HepG2 (cell line): ENCODE data around the gene TAF3. TPM values are rescaled to one million over a fixed set of nuclear protein-coding genes. Genes with fewer than 3 reads are reported as not detected.
A peak's percentile ranks its signal among the peaks of the same experiment; 100 is the strongest.

Experiments used
- ARHGAP35 ChIP-seq: sonication (generic); formaldehyde crosslinking; IDR thresholded peaks from 2 replicates; pipeline ENCODE4 v1.9.0; 2022; ENCODE audit warnings: mild to moderate bottlenecking, inconsistent platforms, moderate library complexity, missing genetic modification reagents, borderline replicate concordance
- BRD4 ChIP-seq: sonication (generic); formaldehyde crosslinking; IDR thresholded peaks from 2 replicates; pipeline ENCODE4 v1.4.0; 2020; ENCODE audit warnings: missing genetic modification reagents
- DMTF1 ChIP-seq: sonication (generic); formaldehyde crosslinking; IDR thresholded peaks from 2 replicates; pipeline ENCODE4 v1.4.0; 2020; ENCODE audit warnings: mild to moderate bottlenecking, missing genetic modification reagents
- DPF2 ChIP-seq: sonication (generic); formaldehyde crosslinking; IDR thresholded peaks from 2 replicates; pipeline ENCODE4 v1.4.0; 2020; ENCODE audit warnings: mild to moderate bottlenecking, low read depth, missing genetic modification reagents, borderline replicate concordance
- HMGA1 ChIP-seq: sonication (generic); formaldehyde crosslinking; conservative IDR thresholded peaks from 2 replicates; pipeline ENCODE4 v1.4.0; 2020; ENCODE audit warnings: missing genetic modification reagents
- HNF4A ChIP-seq: sonication (generic); formaldehyde crosslinking; IDR thresholded peaks from 2 replicates; pipeline ENCODE4 v1.4.0; 2020; ENCODE audit warnings: missing genetic modification reagents
- KIAA2018 ChIP-seq: sonication (generic); formaldehyde crosslinking; IDR thresholded peaks from 2 replicates; pipeline ENCODE4 v1.5.0; 2020; ENCODE audit warnings: mild to moderate bottlenecking, missing genetic modification reagents, borderline replicate concordance
- KLF12 ChIP-seq: sonication (generic); formaldehyde crosslinking; IDR thresholded peaks from 2 replicates; pipeline ENCODE4 v1.4.0; 2020; ENCODE audit warnings: missing genetic modification reagents, borderline replicate concordance
- ZIK1 ChIP-seq: sonication (generic); formaldehyde crosslinking; IDR thresholded peaks from 2 replicates; pipeline ENCODE4 v1.5.0; 2020; ENCODE audit warnings: mild to moderate bottlenecking, low read depth, missing genetic modification reagents, borderline replicate concordance
- ZNF430 ChIP-seq: sonication (generic); formaldehyde crosslinking; IDR thresholded peaks from 2 replicates; pipeline ENCODE4 v1.9.0; 2021; ENCODE audit warnings: mild to moderate bottlenecking, missing genetic modification reagents
- ZNF572 ChIP-seq: sonication (generic); formaldehyde crosslinking; IDR thresholded peaks from 2 replicates; pipeline ENCODE4 v1.5.1; 2020; ENCODE audit warnings: mild to moderate bottlenecking, missing genetic modification reagents
- polyA plus RNA-seq, 8 experiments: library from polyadenylated mRNA; depleted of rRNA in 3 of 8; stranded (reverse) in 7 of 8; unstranded in 1 of 8; fragments of >200 nt; fragmentation: Illumina TruSeq in 4 of 8; extraction: Trizol in 4 of 8; gene quantifications; 2 replicates each; pipeline versions ENCODE4 v1.2.1 to v1.2.3, GENCODE V29; 2011 to 2016; ENCODE audit warnings: low read depth in 4 of 8, missing spikeins in 1 of 8, mixed read lengths in 1 of 8; ENCODE audit not compliant: insufficient read depth in 1 of 8
- total RNA-seq, 5 experiments: library from RNA; depleted of rRNA; stranded (reverse); fragments of >200 nt; fragmentation: Illumina TruSeq; extraction: Trizol; gene quantifications; 2 replicates each; pipeline ENCODE4 v1.2.3, GENCODE V29; 2016; ENCODE audit warnings: low read depth in 1 of 5
- TF ChIP-seq, protein P1 (sequence below): sonication (generic); formaldehyde crosslinking; IDR thresholded peaks from 2 replicates; pipeline ENCODE4 v1.5.1; 2020; ENCODE audit warnings: mild to moderate bottlenecking, moderate library complexity, missing genetic modification reagents
- TF ChIP-seq, protein P2 (sequence below): sonication (generic); formaldehyde crosslinking; IDR thresholded peaks from 2 replicates; pipeline ENCODE4 v1.5.1; 2020; ENCODE audit warnings: missing genetic modification reagents, mild to moderate bottlenecking, borderline replicate concordance

The TAF3 gene
- total and polyA plus RNA-seq, 2 of the 13 experiments (the other 11 are each of a cell fraction or from before 2014, with no cell fraction given), result 1.7 to 2.9 TPM

GRCh38 chr10:7818295-7819120, at the start of gene TAF3 (continued):
- TF ChIP-seq KIAA2018 (CRISPR knock-in tag), result 0 out of 2 replicates have a peak, but pooled peaks have one; percentile 38
- no peak for TF ChIP-seq DMTF1 (CRISPR knock-in tag)
- TF ChIP-seq BRD4 (CRISPR knock-in tag), result 0 out of 2 replicates have a peak, but pooled peaks have one; percentile 46
- peak; percentile 88 for TF ChIP-seq ARHGAP35 (CRISPR knock-in tag)
- TF ChIP-seq ZNF430 (CRISPR knock-in tag), result peak; percentile 75
- 0 out of 2 replicates have a peak, but pooled peaks have one; percentile 28 for TF ChIP-seq ZIK1
- peak; percentile 86; the same call in 1 of the 2 replicates for TF ChIP-seq KLF12 (CRISPR knock-in tag)
- TF ChIP-seq DPF2 (CRISPR knock-in tag), result no peak
- TF ChIP-seq HMGA1, result no peak
- TF ChIP-seq, protein P1, sequence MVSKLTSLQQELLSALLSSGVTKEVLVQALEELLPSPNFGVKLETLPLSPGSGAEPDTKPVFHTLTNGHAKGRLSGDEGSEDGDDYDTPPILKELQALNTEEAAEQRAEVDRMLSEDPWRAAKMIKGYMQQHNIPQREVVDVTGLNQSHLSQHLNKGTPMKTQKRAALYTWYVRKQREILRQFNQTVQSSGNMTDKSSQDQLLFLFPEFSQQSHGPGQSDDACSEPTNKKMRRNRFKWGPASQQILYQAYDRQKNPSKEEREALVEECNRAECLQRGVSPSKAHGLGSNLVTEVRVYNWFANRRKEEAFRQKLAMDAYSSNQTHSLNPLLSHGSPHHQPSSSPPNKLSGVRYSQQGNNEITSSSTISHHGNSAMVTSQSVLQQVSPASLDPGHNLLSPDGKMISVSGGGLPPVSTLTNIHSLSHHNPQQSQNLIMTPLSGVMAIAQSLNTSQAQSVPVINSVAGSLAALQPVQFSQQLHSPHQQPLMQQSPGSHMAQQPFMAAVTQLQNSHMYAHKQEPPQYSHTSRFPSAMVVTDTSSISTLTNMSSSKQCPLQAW (CRISPR knock-in tag), result peak; percentile 96
- peak; percentile 65; the same call in 1 of the 2 replicates for TF ChIP-seq ZNF572 (CRISPR knock-in tag)
- TF ChIP-seq, protein P2, sequence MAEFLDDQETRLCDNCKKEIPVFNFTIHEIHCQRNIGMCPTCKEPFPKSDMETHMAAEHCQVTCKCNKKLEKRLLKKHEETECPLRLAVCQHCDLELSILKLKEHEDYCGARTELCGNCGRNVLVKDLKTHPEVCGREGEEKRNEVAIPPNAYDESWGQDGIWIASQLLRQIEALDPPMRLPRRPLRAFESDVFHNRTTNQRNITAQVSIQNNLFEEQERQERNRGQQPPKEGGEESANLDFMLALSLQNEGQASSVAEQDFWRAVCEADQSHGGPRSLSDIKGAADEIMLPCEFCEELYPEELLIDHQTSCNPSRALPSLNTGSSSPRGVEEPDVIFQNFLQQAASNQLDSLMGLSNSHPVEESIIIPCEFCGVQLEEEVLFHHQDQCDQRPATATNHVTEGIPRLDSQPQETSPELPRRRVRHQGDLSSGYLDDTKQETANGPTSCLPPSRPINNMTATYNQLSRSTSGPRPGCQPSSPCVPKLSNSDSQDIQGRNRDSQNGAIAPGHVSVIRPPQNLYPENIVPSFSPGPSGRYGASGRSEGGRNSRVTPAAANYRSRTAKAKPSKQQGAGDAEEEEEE (CRISPR knock-in tag), result peak; percentile 78; the same call in 1 of the 2 replicates
- TF ChIP-seq HNF4A, result no peak; the same call in 1 of the 2 replicates
